GM19452 (cell line): ENCODE results near the gene NPIPB2.
"Not testable (repeated sequence)": the region's sequence is repeated elsewhere in the genome, so short reads cannot be mapped to it uniquely, and the experiment has no call there.

Experiments
- ATAC-seq: cut with Tn5 transposase; IDR thresholded peaks from one replicate; pipeline ENCODE4 v1.9.1; 2021; ENCODE audit not compliant: unreplicated experiment

The NPIPB2 gene

GRCh38 chr16:11962457-11962856, 20.6 kb upstream of the NPIPB2 start:
- not testable (repeated sequence) for ATAC-seq

GRCh38 chr16:11957591-11958395, 15.9 kb upstream of the NPIPB2 start:
- no peak for ATAC-seq

- no peak for ATAC-seq
Measured at GRCh38 chr16:11956558-11956957, 14.7 kb upstream of the NPIPB2 start.

- ATAC-seq, result no peak
Measured at GRCh38 chr16:11955713-11956123, 13.9 kb upstream of the NPIPB2 start.

- ATAC-seq, result not testable (repeated sequence)
Measured at GRCh38 chr16:11953576-11953975, 11.7 kb upstream of the NPIPB2 start.

- ATAC-seq, result no peak
Measured at GRCh38 chr16:11950388-11950787, 8.5 kb upstream of the NPIPB2 start.

- peak; percentile 61 for ATAC-seq
Measured at GRCh38 chr16:11949527-11949926, 7.7 kb upstream of the NPIPB2 start.

GRCh38 chr16:11948819-11949218, 7.0 kb upstream of the NPIPB2 start:
- no peak for ATAC-seq

- ATAC-seq, result no peak
Measured at GRCh38 chr16:11946433-11946832, 4.6 kb upstream of the NPIPB2 start.

- not testable (repeated sequence) for ATAC-seq
Measured at GRCh38 chr16:11927350-11927749, 14.5 kb downstream of the NPIPB2 start.

GRCh38 chr16:11924046-11924445, 17.8 kb downstream of the NPIPB2 start:
- not testable (repeated sequence) for ATAC-seq

GRCh38 chr16:11916524-11917285, 25.1 kb downstream of the NPIPB2 start:
- no peak for ATAC-seq

GRCh38 chr16:11915644-11916523, 26.0 kb downstream of the NPIPB2 start, which contains the start of gene GSPT1:
Gene GSPT1 (minus strand): TSS chr16:11915956. CDS start chr16:11915720, 236 bp downstream.
- peak; percentile 82 for ATAC-seq

- ATAC-seq, result peak; percentile 36
Measured at GRCh38 chr16:11915114-11915643, 26.7 kb downstream of the NPIPB2 start.

GRCh38 chr16:11914210-11915113, 27.4 kb downstream of the NPIPB2 start:
- peak; percentile 16 for ATAC-seq

- no peak for ATAC-seq
Measured at GRCh38 chr16:11913425-11914079, 28.3 kb downstream of the NPIPB2 start.

GRCh38 chr16:11909653-11910545, 31.9 kb downstream of the NPIPB2 start:
- no peak for ATAC-seq
